ENCODE measurements around the gene ATAD3A. TPM values are rescaled to one million over a fixed set of nuclear protein-coding genes. Genes with fewer than 3 reads are reported as not detected.
"Not testable (repeated sequence)": the region's sequence is repeated elsewhere in the genome, so short reads cannot be mapped to it uniquely, and the experiment has no call there.

ATAD3A gene
- total RNA-seq, 1 experiment from 2014 or later = 92.7 TPM

GRCh38 chr1:1490633-1491230 lies 21.2 kb upstream of the ATAD3A start:
- DNase-seq (ENCODE audit: low spot score) = no peak
- intact Hi-C loops (cut with micrococcal nuclease; ENCODE audit: unreplicated experiment) = no loop called here

GRCh38 chr1:1491601-1492000 lies 20.4 kb upstream of the ATAD3A start:
- H3K27ac ChIP-seq (ENCODE audit: low read depth, low read length, poor library complexity, severe bottlenecking) = no peak overlapping the region
- no peak overlapping the region for H3K4me3 ChIP-seq (ENCODE audit: low read depth, low read length, poor library complexity, severe bottlenecking)
- no peaks in the 10 kb centered on the region for H3K27me3 ChIP-seq (replicated peaks; ENCODE audit: insufficient read depth, low read depth, low read length, poor library complexity)
- TF ChIP-seq EZH2 (IDR thresholded peaks at IDR 0.05; ENCODE audit: borderline replicate concordance, low read depth, low read length, poor library complexity, severe bottlenecking) (no peak), CTCF (conservative IDR thresholded peaks at IDR 0.05; ENCODE audit: low read depth, low read length) (no peak)
- ChIA-PET CTCF (no interaction called here), POLR2A (ENCODE audit: low non-redundant PET) (no interaction called here)
- no peaks in the 10 kb centered on the region for H3K9me3 ChIP-seq (ENCODE audit: low read depth, low read length, poor library complexity, severe bottlenecking)
- DNase-seq (ENCODE audit: low spot score) = no peak
- no TSS peak for BruUV-seq (replicated peaks)
- H3K36me3 ChIP-seq (ENCODE audit: insufficient read depth, low read length, poor library complexity, severe bottlenecking) = peaks cover 58% of the 10 kb centered on the region
- no peaks in the 10 kb centered on the region for H3K4me1 ChIP-seq (ENCODE audit: insufficient read depth, low read length, poor library complexity, severe bottlenecking)
- intact Hi-C loops (cut with micrococcal nuclease; ENCODE audit: unreplicated experiment) = no loop called here

More at GRCh38 chr1:1490633-1491230, 21.2 kb upstream of the ATAD3A start:
- Histone ChIP-seq H3K4me1 (ENCODE audit: insufficient read depth, low read length, poor library complexity, severe bottlenecking) (no peaks in the 10 kb centered on the region), H3K27ac (ENCODE audit: low read depth, low read length, poor library complexity, severe bottlenecking) (no peak overlapping the region), H3K9me3 (ENCODE audit: low read depth, low read length, poor library complexity, severe bottlenecking) (no peaks in the 10 kb centered on the region), H3K36me3 (ENCODE audit: insufficient read depth, low read length, poor library complexity, severe bottlenecking) (peaks cover 52% of the 10 kb centered on the region), H3K4me3 (ENCODE audit: low read depth, low read length, poor library complexity, severe bottlenecking) (no peak overlapping the region), H3K27me3 (replicated peaks; ENCODE audit: insufficient read depth, low read depth, low read length, poor library complexity) (no peaks in the 10 kb centered on the region)
- no TSS peak for BruUV-seq (replicated peaks)
- CTCF ChIA-PET = no interaction called here
- TF ChIP-seq CTCF (conservative IDR thresholded peaks at IDR 0.05; ENCODE audit: low read depth, low read length) = no peak
- TF ChIP-seq EZH2 (IDR thresholded peaks at IDR 0.05; ENCODE audit: borderline replicate concordance, low read depth, low read length, poor library complexity, severe bottlenecking) = no peak
- POLR2A ChIA-PET (ENCODE audit: low non-redundant PET) = no interaction called here

- intact Hi-C loops (cut with micrococcal nuclease; ENCODE audit: unreplicated experiment); H3K4me1 ChIP-seq (ENCODE audit: insufficient read depth, low read length, poor library complexity, severe bottlenecking); H3K27me3 ChIP-seq (replicated peaks; ENCODE audit: insufficient read depth, low read depth, low read length, poor library complexity); H3K27ac ChIP-seq (ENCODE audit: low read depth, low read length, poor library complexity, severe bottlenecking); DNase-seq (ENCODE audit: low spot score); CTCF ChIA-PET; POLR2A ChIA-PET (ENCODE audit: low non-redundant PET); H3K9me3 ChIP-seq (ENCODE audit: low read depth, low read length, poor library complexity, severe bottlenecking); H3K4me3 ChIP-seq (ENCODE audit: low read depth, low read length, poor library complexity, severe bottlenecking); BruUV-seq (replicated peaks): not testable (repeated sequence)
- H3K36me3 ChIP-seq (ENCODE audit: insufficient read depth, low read length, poor library complexity, severe bottlenecking) = peaks cover 42% of the 10 kb centered on the region
Measured at GRCh38 chr1:1494311-1494710, 17.7 kb upstream of the ATAD3A start.

GRCh38 chr1:1495461-1495975 lies 16.4 kb upstream of the ATAD3A start:
- H3K27me3 ChIP-seq (replicated peaks; ENCODE audit: insufficient read depth, low read depth, low read length, poor library complexity); H3K27ac ChIP-seq (ENCODE audit: low read depth, low read length, poor library complexity, severe bottlenecking); H3K4me1 ChIP-seq (ENCODE audit: insufficient read depth, low read length, poor library complexity, severe bottlenecking); H3K9me3 ChIP-seq (ENCODE audit: low read depth, low read length, poor library complexity, severe bottlenecking); BruUV-seq (replicated peaks); DNase-seq (ENCODE audit: low spot score); H3K4me3 ChIP-seq (ENCODE audit: low read depth, low read length, poor library complexity, severe bottlenecking); POLR2A ChIA-PET (ENCODE audit: low non-redundant PET); CTCF ChIA-PET; intact Hi-C loops (cut with micrococcal nuclease; ENCODE audit: unreplicated experiment): not testable (repeated sequence)
- H3K36me3 ChIP-seq (ENCODE audit: insufficient read depth, low read length, poor library complexity, severe bottlenecking) = peaks cover 31% of the 10 kb centered on the region
